K562 (cell line): ENCODE data around the gene HCFC1R1. TPM values are rescaled to one million over a fixed set of nuclear protein-coding genes. Genes with fewer than 3 reads are reported as not detected.
A peak's percentile ranks its signal among the peaks of the same experiment; 100 is the strongest.

Experiments used
- CBX3 ChIP-seq, 2 experiments: IDR thresholded peaks; 1 replicate in 1 of 2; 2 replicates in 1 of 2; pipeline ENCODE4 v1.6.1; 2012; ENCODE audit warnings: inconsistent platforms in 2 of 2, low read length in 2 of 2, borderline replicate concordance in 1 of 2, control low read depth in 1 of 2
- CEBPB ChIP-seq: fragments of 450-650 bp; IDR thresholded peaks from 2 replicates; pipeline ENCODE4 v1.6.1; 2016; ENCODE audit warnings: missing genetic modification characterization, missing compliant biosample characterization
- DPF2 ChIP-seq: fragments of 450-650 bp; IDR thresholded peaks from 2 replicates; pipeline ENCODE4 v1.6.1; 2016
- EP300 ChIP-seq: IDR thresholded peaks from 2 replicates; pipeline ENCODE4 v1.6.1; 2012; ENCODE audit warnings: low read length, improper control_type of control experiment
- GABPA ChIP-seq: fragments of 200-800 bp; sonication (Bioruptor generic); conservative IDR thresholded peaks from 2 replicates; pipeline ENCODE4 v1.6.1; 2016; ENCODE audit warnings: low read depth, missing genetic modification characterization, missing compliant biosample characterization
- HDAC2 ChIP-seq: fragments of 450-650 bp; IDR thresholded peaks from 2 replicates; pipeline ENCODE4 v1.6.1; 2016; ENCODE audit warnings: mild to moderate bottlenecking
- JUN ChIP-seq, 2 experiments: sonication (generic) in 1 of 2; formaldehyde crosslinking in 1 of 2; IDR thresholded peaks; 2 replicates each; pipeline versions ENCODE4 v1.6.1 to v1.8.0; 2012 to 2022; ENCODE audit warnings: borderline replicate concordance in 2 of 2, mild to moderate bottlenecking in 2 of 2, improper control_type of control experiment in 1 of 2, low read depth in 1 of 2, low read length in 1 of 2, missing genetic modification reagents in 1 of 2
- MTA1 ChIP-seq: fragments of 450-650 bp; IDR thresholded peaks from 2 replicates; pipeline ENCODE4 v1.6.1; 2017; ENCODE audit warnings: borderline replicate concordance
- RBBP5 ChIP-seq: fragments of 200-600 bp; sonication (generic); IDR thresholded peaks from 2 replicates; pipeline ENCODE4 v1.6.1; 2012; ENCODE audit warnings: borderline replicate concordance, mild to moderate bottlenecking, low read length, control low read depth, inconsistent platforms; ENCODE audit not compliant: insufficient read depth, poor library complexity, severe bottlenecking
- SMARCA5 ChIP-seq: fragments of 450-650 bp; IDR thresholded peaks from 2 replicates; pipeline ENCODE4 v1.6.1; 2016
- TAF1 ChIP-seq: IDR thresholded peaks from 2 replicates; pipeline ENCODE4 v1.6.1; 2011; ENCODE audit warnings: mild to moderate bottlenecking, low read length, moderate library complexity; ENCODE audit not compliant: insufficient read depth, control insufficient read depth, severe bottlenecking; ENCODE audit errors: extremely low read depth
- TAF15 ChIP-seq: fragments of 200-400 bp; formaldehyde crosslinking; IDR thresholded peaks from 2 replicates; pipeline ENCODE4 v1.6.1; 2017; ENCODE audit warnings: mild to moderate bottlenecking, low read depth, low read length, moderate library complexity
- TAL1 ChIP-seq: fragments of 450-650 bp; IDR thresholded peaks from 2 replicates; pipeline ENCODE4 v1.6.1; 2016; ENCODE audit warnings: mild to moderate bottlenecking
- ZNF134 ChIP-seq: fragments of 250-450 bp; sonication (Bioruptor Pico); conservative IDR thresholded peaks from 2 replicates; pipeline ENCODE4 v1.4.0; 2020
- polyA plus RNA-seq, 8 experiments: library from polyadenylated mRNA; depleted of rRNA in 4 of 8; stranded (reverse) in 5 of 8; unstranded in 3 of 8; fragments of >200 nt; fragmentation: Nextera tagmentation in 2 of 8; fragmentation: Illumina TruSeq in 1 of 8; extraction: Ambion mirVana in 2 of 8; extraction: Trizol in 1 of 8; gene quantifications; 2 replicates each; pipeline versions ENCODE4 v1.2.1 to v1.2.3, GENCODE V29; 2011 to 2014; ENCODE audit warnings: inconsistent platforms in 1 of 8, missing spikeins in 1 of 8
- total RNA-seq, 7 experiments: library from RNA; depleted of rRNA in 6 of 7; stranded (reverse); fragments of >200 nt in 6 of 7; fragmentation: Illumina TruSeq in 2 of 7; extraction: Trizol in 2 of 7; gene quantifications; 2 replicates each; pipeline versions ENCODE4 v1.2.1 to v1.2.3, GENCODE V29; 2011 to 2021; ENCODE audit warnings: low replicate concordance in 1 of 7
- TF ChIP-seq, protein P1 (sequence below), 2 experiments: fragments of 450-650 bp; IDR thresholded peaks; 2 replicates each; pipeline ENCODE4 v1.6.1; 2018; ENCODE audit warnings: mild to moderate bottlenecking in 2 of 2, low read depth in 1 of 2; ENCODE audit not compliant: partially characterized antibody in 2 of 2
- TF ChIP-seq, protein P2 (sequence below): sonication (generic); formaldehyde crosslinking; IDR thresholded peaks from 2 replicates; pipeline ENCODE4 v1.8.0; 2022; ENCODE audit warnings: mild to moderate bottlenecking, low read depth, missing genetic modification reagents
- TF ChIP-seq, protein P3 (sequence below): fragments of 200-800 bp; sonication (Bioruptor generic); IDR thresholded peaks from 2 replicates; pipeline ENCODE4 v1.6.1; 2017; ENCODE audit warnings: missing genetic modification characterization, missing compliant biosample characterization
- TF ChIP-seq, protein P4 (sequence below), 2 experiments: fragments of 250-450 bp in 1 of 2; fragments of 450-650 bp in 1 of 2; sonication (Bioruptor Pico) in 1 of 2; IDR thresholded peaks; 2 replicates each; pipeline versions ENCODE4 v1.6.1 to v1.8.0; 2016 to 2021; ENCODE audit warnings: mild to moderate bottlenecking in 2 of 2, moderate library complexity in 2 of 2, missing compliant biosample characterization in 1 of 2, missing genetic modification characterization in 1 of 2

The HCFC1R1 gene
- total and polyA plus RNA-seq, 9 of the 15 experiments (the other 6 are each of a cell fraction or from before 2014, with no cell fraction given), result 2.2 to 29.0 (median 11.2) TPM

DNA sequence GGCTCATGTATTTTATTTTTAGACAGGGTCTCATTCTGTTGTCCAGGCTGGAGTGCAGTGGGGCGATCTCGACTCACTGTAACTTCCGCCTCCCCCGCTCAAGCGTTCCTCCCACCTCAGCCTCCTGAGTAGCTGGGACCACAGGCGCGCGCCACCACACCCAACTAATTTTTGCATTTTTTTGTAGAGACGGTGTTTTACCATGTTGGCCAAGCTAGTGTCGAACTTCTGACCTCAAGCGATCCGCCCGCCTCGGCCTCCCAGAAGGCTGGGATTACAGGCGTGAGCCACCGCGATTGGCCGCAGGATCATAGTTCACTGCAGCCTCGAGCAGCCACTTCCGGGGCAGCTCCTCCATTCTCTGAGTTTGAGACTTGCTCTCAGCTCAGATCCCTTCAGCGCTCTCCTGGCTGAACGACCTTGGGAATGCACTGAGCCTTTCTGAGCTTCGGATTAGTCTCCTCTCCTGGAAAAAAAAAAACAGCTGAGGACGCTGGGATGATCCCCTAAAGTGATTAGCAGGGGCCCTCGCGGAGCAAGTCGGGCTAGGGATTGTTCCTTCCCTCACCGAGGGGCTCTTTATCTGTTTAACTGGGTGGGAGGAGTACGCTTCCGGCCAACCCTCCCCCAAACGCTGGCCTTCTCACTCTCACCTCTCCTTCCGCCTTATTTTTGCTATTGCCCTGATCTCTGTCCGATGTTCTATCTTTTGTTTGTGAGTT lies 42.4 kb downstream of the HCFC1R1 start (continued):
- TF ChIP-seq JUN (IDR thresholded peaks at IDR 0.05; ENCODE audit: borderline replicate concordance, low read depth, low read length), result no peak
- peak; percentile 50; the same call in 1 of the 2 replicates for TF ChIP-seq JUN (CRISPR knock-in tag; IDR thresholded peaks at IDR 0.05; ENCODE audit: borderline replicate concordance)
- no peak for TF ChIP-seq CEBPB (tag)
- peak; percentile 96 for TF ChIP-seq SMARCA5
- peak; percentile 51 for TF ChIP-seq EP300
- no peak for TF ChIP-seq TAF15
- TF ChIP-seq HDAC2, result peak; percentile 24; the same call in 1 of the 2 replicates
- peak; percentile 9; the same call in 1 of the 2 replicates for TF ChIP-seq TAL1
- TF ChIP-seq RBBP5, result peak; percentile 62
- TF ChIP-seq GABPA (tag), result peak; percentile 84
- TF ChIP-seq, protein P1, sequence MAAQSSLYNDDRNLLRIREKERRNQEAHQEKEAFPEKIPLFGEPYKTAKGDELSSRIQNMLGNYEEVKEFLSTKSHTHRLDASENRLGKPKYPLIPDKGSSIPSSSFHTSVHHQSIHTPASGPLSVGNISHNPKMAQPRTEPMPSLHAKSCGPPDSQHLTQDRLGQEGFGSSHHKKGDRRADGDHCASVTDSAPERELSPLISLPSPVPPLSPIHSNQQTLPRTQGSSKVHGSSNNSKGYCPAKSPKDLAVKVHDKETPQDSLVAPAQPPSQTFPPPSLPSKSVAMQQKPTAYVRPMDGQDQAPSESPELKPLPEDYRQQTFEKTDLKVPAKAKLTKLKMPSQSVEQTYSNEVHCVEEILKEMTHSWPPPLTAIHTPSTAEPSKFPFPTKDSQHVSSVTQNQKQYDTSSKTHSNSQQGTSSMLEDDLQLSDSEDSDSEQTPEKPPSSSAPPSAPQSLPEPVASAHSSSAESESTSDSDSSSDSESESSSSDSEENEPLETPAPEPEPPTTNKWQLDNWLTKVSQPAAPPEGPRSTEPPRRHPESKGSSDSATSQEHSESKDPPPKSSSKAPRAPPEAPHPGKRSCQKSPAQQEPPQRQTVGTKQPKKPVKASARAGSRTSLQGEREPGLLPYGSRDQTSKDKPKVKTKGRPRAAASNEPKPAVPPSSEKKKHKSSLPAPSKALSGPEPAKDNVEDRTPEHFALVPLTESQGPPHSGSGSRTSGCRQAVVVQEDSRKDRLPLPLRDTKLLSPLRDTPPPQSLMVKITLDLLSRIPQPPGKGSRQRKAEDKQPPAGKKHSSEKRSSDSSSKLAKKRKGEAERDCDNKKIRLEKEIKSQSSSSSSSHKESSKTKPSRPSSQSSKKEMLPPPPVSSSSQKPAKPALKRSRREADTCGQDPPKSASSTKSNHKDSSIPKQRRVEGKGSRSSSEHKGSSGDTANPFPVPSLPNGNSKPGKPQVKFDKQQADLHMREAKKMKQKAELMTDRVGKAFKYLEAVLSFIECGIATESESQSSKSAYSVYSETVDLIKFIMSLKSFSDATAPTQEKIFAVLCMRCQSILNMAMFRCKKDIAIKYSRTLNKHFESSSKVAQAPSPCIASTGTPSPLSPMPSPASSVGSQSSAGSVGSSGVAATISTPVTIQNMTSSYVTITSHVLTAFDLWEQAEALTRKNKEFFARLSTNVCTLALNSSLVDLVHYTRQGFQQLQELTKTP (IDR thresholded peaks at IDR 0.05; ENCODE audit: low read depth in 1 of 2, partially characterized antibody in 2 of 2), result peak; percentile 50 to 60
- TF ChIP-seq, protein P2, sequence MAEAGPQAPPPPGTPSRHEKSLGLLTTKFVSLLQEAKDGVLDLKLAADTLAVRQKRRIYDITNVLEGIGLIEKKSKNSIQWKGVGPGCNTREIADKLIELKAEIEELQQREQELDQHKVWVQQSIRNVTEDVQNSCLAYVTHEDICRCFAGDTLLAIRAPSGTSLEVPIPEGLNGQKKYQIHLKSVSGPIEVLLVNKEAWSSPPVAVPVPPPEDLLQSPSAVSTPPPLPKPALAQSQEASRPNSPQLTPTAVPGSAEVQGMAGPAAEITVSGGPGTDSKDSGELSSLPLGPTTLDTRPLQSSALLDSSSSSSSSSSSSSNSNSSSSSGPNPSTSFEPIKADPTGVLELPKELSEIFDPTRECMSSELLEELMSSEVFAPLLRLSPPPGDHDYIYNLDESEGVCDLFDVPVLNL (CRISPR knock-in tag), result no peak
- TF ChIP-seq CBX3 (IDR thresholded peaks at IDR 0.05; ENCODE audit: borderline replicate concordance in 1 of 2, low read length in 2 of 2), result peak in 1 of 2 experiments; percentile 73; a peak in 1 of 3 replicates
- peak; percentile 61 for TF ChIP-seq DPF2
- peak; percentile 67 for TF ChIP-seq TAF1
- TF ChIP-seq, protein P3, sequence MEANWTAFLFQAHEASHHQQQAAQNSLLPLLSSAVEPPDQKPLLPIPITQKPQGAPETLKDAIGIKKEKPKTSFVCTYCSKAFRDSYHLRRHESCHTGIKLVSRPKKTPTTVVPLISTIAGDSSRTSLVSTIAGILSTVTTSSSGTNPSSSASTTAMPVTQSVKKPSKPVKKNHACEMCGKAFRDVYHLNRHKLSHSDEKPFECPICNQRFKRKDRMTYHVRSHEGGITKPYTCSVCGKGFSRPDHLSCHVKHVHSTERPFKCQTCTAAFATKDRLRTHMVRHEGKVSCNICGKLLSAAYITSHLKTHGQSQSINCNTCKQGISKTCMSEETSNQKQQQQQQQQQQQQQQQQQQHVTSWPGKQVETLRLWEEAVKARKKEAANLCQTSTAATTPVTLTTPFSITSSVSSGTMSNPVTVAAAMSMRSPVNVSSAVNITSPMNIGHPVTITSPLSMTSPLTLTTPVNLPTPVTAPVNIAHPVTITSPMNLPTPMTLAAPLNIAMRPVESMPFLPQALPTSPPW (CRISPR knock-in tag), result peak; percentile 43
- no peak for TF ChIP-seq ZNF134 (CRISPR knock-in tag)
- TF ChIP-seq, protein P4, sequence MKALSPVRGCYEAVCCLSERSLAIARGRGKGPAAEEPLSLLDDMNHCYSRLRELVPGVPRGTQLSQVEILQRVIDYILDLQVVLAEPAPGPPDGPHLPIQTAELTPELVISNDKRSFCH (CRISPR knock-in tag; IDR thresholded peaks at IDR 0.05), result no peak
- TF ChIP-seq, protein P4 (tag; IDR thresholded peaks at IDR 0.05), result peak; percentile 12; the same call in 1 of the 2 replicates
- peak; percentile 72; the same call in 1 of the 2 replicates for TF ChIP-seq MTA1
